ENCODE measurements around the gene UBE2G2. TPM values are rescaled to one million over a fixed set of nuclear protein-coding genes. Genes with fewer than 3 reads are reported as not detected.

Gene UBE2G2
- polyA plus RNA-seq (ENCODE audit: insufficient read length in 3 of 3), result 10 to 100 TPM; 63.1 to 80.9 (median 80.6) TPM

- peak in 1 of 3 donors; percentile 73 for DNase-seq (ENCODE audit: low read depth in 3 of 3, low spot score in 2 of 3)
Measured at GRCh38 chr21:44801468-44802395, at the start of gene UBE2G2. Gene UBE2G2 (minus strand): TSS chr21:44801820. CDS start chr21:44801748, 72 bp downstream.

GRCh38 chr21:44850905-44851657, 49.5 kb upstream of the UBE2G2 start:
- DNase-seq (ENCODE audit: low read depth in 3 of 3, low spot score in 2 of 3), result no peak

GRCh38 chr21:44850208-44850800, 48.7 kb upstream of the UBE2G2 start:
- no peak for DNase-seq (ENCODE audit: low read depth in 3 of 3, low spot score in 2 of 3)

- DNase-seq (ENCODE audit: low read depth in 3 of 3, low spot score in 2 of 3), result no peak
Measured at GRCh38 chr21:44849616-44850130, 48.1 kb upstream of the UBE2G2 start.

- DNase-seq (ENCODE audit: low read depth in 3 of 3, low spot score in 2 of 3), result no peak
Measured at GRCh38 chr21:44848821-44849521, 47.4 kb upstream of the UBE2G2 start.

- DNase-seq (ENCODE audit: low read depth in 3 of 3, low spot score in 2 of 3), result no peak
Measured at GRCh38 chr21:44847261-44848056, 45.8 kb upstream of the UBE2G2 start.

GRCh38 chr21:44846485-44847260, 45.1 kb upstream of the UBE2G2 start:
- no peak for DNase-seq (ENCODE audit: low read depth in 3 of 3, low spot score in 2 of 3)

- DNase-seq (ENCODE audit: low read depth in 3 of 3, low spot score in 2 of 3), result no peak
Measured at GRCh38 chr21:44846224-44846484, 44.5 kb upstream of the UBE2G2 start.

GRCh38 chr21:44845418-44846223, 44.0 kb upstream of the UBE2G2 start:
- peak in 1 of 3 donors; percentile 31 for DNase-seq (ENCODE audit: low read depth in 3 of 3, low spot score in 2 of 3)

GRCh38 chr21:44844256-44844655, 42.6 kb upstream of the UBE2G2 start:
- no peak for DNase-seq (ENCODE audit: low read depth in 3 of 3, low spot score in 2 of 3)

GRCh38 chr21:44842721-44843445, 41.3 kb upstream of the UBE2G2 start:
- DNase-seq (ENCODE audit: low read depth in 3 of 3, low spot score in 2 of 3), result no peak

GRCh38 chr21:44842087-44842486, 40.5 kb upstream of the UBE2G2 start:
- DNase-seq (ENCODE audit: low read depth in 3 of 3, low spot score in 2 of 3), result no peak

GRCh38 chr21:44840771-44841170, 39.2 kb upstream of the UBE2G2 start:
- DNase-seq (ENCODE audit: low read depth in 3 of 3, low spot score in 2 of 3), result no peak

GRCh38 chr21:44838951-44839350, 37.3 kb upstream of the UBE2G2 start:
- DNase-seq (ENCODE audit: low read depth in 3 of 3, low spot score in 2 of 3), result no peak

GRCh38 chr21:44838039-44838895, 36.6 kb upstream of the UBE2G2 start:
- DNase-seq (ENCODE audit: low read depth in 3 of 3, low spot score in 2 of 3), result no peak

GRCh38 chr21:44837537-44837936, 35.9 kb upstream of the UBE2G2 start:
- DNase-seq (ENCODE audit: low read depth in 3 of 3, low spot score in 2 of 3), result no peak

Data from right renal cortex interstitium (tissue), 3 donors.